ENCODE results near the gene ATXN7.
A peak's percentile ranks its signal among the peaks of the same experiment; 100 is the strongest.

Gene ATXN7

DNA sequence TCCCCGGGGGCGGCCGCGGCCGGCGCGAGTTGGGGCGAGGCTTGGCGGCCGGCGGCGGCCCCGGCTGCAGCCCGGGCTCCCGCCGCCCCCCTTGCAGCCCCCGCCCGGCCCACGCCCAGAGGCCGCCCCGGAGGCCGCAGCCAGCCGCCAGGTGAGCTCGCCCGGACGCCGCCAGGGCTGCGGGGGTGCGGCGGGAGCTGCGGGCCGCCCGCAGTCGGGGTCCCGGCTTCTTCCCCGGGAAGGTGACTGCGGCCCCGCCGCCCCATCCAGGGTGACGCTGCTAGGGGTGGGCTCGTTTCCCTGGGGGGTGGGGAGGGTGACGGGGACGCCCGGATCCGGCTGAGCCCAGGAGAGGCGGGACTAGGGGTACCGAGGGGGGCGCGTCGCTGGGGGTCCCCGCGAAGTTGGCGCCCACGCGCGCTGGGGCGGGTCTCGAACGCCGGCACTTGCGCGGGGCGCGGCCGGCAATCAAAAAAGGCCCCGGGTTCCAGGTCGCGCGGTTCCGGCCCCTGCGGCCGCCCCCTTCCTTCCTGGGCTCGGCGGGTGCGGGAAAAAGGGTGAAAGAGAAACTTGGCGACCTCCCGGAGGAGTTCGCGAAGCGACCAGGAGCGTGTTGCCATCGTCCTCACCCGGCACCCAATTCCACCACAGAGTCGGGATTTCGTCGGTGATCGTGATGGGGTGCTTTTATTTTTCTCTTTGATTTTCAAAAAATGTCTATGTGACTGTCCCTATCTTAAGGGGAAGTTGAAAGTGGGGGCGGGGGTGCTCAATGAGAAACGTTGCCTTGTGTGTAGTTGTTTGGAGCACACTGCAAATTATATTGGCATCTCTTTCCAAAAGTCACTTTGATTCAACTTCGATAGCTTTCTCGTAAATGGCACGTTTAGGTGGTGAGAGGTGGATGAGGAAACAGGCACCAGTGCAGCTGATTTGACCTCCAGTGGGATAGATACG is 619 bp downstream of the ATXN7 start:
- peak; percentile 69 for DNase-seq

- peak; percentile 67 for DNase-seq
Observed at GRCh38 chr3:63864965-63865327, 1.3 kb downstream of the ATXN7 start.

- no peak for DNase-seq
Observed at GRCh38 chr3:63867225-63867624, 3.6 kb downstream of the ATXN7 start.

- no peak for DNase-seq
Observed at GRCh38 chr3:63869940-63870614, 6.4 kb downstream of the ATXN7 start.

GRCh38 chr3:63870615-63871005 is 6.9 kb downstream of the ATXN7 start:
- no peak for DNase-seq

GRCh38 chr3:63872135-63872924 is 8.7 kb downstream of the ATXN7 start:
- DNase-seq, result no peak

GRCh38 chr3:63874769-63875168 is 11.1 kb downstream of the ATXN7 start:
- no peak for DNase-seq

- DNase-seq, result no peak
Observed at GRCh38 chr3:63875510-63875909, 11.8 kb downstream of the ATXN7 start.

DNA sequence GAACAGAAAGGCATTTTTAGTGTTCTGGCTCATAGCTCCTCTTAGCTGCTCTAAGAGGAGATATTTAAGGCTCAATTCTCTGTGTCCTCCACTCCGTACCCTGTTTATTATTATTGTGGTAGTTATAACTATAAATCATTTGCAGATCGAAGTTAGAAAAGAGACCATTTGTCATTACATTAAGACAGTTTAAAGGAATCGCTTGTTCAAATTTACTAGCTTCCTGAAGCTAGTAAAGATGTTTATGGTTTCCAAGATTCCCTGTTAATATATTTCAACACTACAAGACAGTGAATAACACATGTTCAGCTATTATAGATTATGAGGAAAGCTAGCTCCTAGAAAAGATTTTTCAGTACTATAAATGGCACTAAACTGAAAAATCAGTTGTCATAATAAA is 12.6 kb downstream of the ATXN7 start:
- DNase-seq, result no peak

GRCh38 chr3:63877737-63878393 is 14.2 kb downstream of the ATXN7 start:
- no peak for DNase-seq

DNA sequence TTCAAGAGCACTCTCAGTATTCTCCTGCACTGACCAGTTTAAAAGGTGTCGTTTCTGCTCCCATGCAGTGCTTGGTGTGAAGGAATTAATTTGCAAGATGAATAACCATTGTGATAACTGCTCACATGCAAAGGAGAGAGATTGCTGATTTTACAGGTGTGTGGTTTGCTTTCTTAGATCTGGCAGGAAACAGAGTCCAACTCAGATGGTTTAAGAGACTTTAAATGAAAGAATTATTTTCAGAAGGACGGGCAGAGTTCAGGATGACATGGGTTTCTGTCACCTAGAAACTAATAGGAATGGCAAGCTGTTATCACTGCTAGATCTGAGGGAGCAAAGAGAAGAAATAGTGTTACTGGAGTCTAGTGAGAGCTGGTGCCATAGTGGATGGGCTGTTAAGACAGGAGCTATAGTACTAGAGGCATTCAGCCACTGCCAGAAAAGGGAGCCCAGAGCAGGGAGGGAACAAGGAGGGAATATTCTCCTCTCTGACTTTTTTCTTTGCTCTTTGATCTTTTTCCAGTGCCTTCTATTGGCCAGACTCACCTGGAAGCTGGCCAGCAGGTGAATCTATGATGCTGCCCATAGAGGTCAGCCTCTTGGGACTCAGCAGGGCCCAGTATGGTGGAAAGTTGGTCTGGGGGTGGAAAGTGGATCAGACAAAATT is 14.9 kb downstream of the ATXN7 start:
- DNase-seq, result no peak

- DNase-seq, result no peak
Observed at GRCh38 chr3:63880653-63881052, 17.0 kb downstream of the ATXN7 start.

DNA sequence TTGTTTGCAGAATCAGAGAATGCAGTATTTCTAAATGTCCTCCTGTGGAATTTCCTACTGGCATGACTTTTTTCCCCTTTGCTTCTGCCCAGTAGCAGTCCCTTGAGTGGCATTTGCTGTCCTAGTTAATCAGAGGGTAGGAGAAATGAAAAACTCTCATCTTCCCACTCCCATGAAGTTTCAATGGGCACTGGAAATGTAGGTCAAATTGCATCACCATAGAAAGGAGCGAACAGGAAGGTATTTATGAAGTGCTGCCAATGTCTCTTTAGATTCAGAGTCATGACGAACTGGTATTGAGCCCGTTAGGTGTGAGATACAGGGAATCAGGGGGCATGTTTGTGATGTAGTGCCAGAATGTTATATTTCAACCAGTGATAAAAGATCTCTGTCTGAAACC is 23.2 kb downstream of the ATXN7 start:
- no peak for DNase-seq

DNA sequence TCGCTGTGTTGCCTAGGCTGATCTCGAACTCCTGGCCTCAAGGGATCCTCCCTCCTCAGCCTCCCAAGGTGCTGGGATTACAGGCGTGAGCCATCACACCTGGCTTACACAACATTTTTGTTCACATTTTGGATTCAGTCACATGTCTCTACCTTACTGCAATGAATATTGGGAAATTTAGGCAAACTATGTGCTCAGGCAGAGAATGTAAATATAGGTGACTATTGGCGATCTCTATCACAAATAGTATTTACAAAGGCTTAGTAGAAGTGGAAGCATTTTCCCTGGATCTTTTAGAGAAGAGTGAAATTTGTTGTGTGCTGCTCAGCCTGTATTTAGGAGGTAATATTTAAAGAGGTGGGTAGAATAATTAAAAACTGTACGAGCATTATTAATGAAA is 27.9 kb downstream of the ATXN7 start:
- no peak for DNase-seq

DNA sequence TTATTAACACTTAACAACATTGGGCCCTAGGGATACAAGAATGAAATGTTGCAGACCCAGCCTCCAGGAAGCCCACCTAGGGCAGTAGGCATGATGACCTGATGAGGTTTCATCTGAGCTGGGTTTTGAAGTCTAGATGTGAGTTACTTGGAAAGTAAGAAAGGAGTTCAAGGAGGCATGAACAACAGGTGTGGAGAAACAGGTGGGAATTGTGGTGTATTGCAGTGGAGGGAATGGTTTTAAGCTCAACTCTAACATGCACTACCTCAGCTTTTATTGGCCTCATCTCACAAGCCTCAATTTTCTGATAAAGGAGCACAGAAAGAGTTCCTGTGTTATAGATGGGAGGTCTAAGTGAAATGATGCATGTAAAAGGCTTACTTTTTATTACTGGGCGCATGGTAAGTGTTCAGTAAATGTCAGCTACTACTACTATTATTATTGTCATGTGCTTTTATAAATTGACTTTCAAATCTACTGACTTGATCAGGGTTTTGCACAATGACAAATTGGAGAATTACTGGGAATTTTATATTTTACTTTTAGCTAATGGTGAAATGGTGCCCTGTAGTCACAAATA is 29.2 kb downstream of the ATXN7 start:
- no peak for DNase-seq

DNA sequence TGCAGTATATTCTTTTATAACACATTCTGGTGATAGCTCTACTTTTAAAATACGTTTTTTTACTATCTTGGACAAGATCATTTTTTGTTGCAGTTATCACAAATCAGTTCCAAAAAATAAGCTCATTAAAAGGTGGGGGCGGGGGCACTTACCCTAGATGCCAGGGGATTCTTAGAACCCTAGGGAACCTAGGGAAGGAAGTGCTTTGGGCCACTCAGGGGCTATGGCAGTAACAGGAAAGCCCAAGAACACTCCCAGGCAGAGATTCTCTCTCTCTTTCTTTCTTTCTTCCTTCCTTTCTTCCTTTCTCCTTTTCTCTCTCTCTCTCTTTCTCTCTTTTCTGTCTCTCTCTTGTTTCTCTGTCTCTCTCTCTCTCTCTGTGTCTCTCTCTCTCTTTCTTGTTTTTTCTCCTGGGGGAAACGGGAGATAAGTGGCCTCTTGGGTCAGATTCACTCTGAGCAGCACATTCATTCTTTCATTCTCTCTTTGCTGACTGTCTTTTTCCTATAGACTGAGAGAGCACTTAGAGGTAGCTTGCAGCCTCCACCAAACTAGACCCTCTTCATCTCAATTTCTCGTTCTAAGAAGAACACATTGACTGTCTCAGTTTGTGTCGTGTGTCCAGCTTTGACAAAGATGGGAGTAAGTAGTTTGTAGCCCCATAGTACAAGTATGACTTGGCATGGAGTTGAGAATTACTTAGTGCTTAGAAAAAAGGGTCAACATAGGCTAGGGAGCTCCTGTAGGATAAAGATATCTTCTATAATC is 31.9 kb downstream of the ATXN7 start:
- no peak for DNase-seq

DNA sequence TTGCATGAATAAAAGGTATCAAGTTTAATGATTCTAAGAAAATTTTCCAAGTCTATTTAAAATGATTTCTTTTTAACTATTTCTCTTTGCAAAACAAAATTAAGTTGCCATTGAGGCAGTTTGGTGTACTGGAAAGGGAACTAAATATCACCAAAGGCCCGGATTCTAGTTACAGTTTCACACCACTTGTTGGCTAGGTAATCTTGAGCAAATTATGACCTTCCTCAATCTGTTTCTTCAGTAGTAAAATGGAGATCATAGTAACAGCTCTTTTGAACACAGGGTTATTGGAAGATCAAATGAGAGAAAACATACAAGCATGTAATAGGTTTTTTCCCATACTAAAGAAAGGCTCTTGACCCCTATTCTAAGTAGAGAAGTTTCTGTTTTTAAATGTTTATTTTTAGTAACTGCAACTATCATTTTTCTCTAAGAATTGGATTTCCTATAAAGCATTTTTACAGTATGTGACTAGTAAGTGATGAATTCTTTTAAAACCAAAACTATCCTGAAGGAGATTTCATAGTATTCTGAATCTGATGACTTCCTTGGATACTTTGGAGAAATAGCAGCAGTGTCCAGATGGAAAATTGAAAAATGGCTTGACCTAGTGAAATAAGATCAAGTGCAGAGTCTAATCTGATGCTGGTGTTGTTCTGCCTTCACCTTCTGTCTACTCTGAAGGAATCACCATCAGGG is 32.8 kb downstream of the ATXN7 start:
- peak; percentile 31 for DNase-seq

DNA sequence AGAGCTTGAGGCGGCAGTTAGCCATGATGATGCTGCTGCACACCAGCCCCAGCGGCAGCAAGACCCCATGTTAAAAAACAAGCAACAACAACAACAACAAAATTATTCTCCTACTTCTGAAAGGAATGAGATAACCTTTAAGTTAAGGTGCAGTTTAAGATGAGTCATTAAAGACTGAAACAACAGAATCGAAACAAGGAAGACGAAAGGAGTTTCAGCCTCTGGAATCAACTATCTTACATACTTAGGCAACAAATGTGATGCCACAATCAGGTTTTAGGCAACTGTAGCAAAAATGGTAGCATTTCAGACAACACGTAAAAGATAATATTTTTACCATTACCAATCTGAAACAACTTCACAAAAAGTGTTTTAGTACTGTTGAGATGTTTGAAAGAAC is 36.3 kb downstream of the ATXN7 start:
- no peak for DNase-seq

DNA sequence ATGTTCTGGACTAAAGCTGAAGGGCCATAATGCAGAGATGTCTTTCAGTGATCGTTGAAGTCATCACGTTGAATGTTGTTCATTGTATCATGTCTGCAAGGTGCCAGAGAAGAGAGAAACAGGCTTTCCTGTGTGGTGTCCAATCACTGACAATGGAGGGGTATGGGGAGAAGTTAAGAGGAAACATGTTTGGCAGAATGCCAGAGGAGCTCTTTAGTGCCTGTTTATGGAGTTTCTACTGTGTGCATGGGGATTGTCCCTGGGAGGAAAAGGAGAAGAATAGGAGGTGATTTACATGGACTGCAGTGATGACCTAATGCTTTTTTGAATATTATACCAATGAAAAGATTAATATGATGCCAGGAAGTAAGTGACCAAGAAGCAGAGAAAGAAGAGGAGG is 36.8 kb downstream of the ATXN7 start:
- peak; percentile 20 for DNase-seq

Data from OCI-M1 (cell line).